Measurements from ENCODE around the gene DIPK1B. TPM values are rescaled to one million over a fixed set of nuclear protein-coding genes. Genes with fewer than 3 reads are reported as not detected.

Gene DIPK1B
- total RNA-seq, 2 donors from 2014 or later, result 45.1 to 45.7 TPM

- DNase-seq (ENCODE audit: low spot score), result no peak
- Histone ChIP-seq H3K4me3 (peak within 1 kb of the TSS; percentile 12 to 42), H3K4me1 (peaks cover 0 to 26% of the 10 kb centered on the region in 2 donors)
These were observed 30.4 kb downstream of the DIPK1B start, which contains the start of gene LCN10 for GRCh38 chr9:136742591-136743391. Gene LCN10 (minus strand): TSS chr9:136742940. CDS start chr9:136742903, 37 bp downstream.

GRCh38 chr9:136743639-136744211 lies 31.4 kb downstream of the DIPK1B start:
- Histone ChIP-seq H3K4me3 (peak overlapping the region; percentile 26 to 42), H3K27me3 (no peaks in the 10 kb centered on the region), H3K9me3 (no peaks in the 10 kb centered on the region), H3K4me1 (peaks cover 0 to 35% of the 10 kb centered on the region in 2 donors), H3K36me3 (no peaks in the 10 kb centered on the region), H3K27ac (no peak overlapping the region)
- TF ChIP-seq, protein P1, sequence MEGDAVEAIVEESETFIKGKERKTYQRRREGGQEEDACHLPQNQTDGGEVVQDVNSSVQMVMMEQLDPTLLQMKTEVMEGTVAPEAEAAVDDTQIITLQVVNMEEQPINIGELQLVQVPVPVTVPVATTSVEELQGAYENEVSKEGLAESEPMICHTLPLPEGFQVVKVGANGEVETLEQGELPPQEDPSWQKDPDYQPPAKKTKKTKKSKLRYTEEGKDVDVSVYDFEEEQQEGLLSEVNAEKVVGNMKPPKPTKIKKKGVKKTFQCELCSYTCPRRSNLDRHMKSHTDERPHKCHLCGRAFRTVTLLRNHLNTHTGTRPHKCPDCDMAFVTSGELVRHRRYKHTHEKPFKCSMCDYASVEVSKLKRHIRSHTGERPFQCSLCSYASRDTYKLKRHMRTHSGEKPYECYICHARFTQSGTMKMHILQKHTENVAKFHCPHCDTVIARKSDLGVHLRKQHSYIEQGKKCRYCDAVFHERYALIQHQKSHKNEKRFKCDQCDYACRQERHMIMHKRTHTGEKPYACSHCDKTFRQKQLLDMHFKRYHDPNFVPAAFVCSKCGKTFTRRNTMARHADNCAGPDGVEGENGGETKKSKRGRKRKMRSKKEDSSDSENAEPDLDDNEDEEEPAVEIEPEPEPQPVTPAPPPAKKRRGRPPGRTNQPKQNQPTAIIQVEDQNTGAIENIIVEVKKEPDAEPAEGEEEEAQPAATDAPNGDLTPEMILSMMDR (IDR thresholded peaks at IDR 0.05), result no peak
- no peak for DNase-seq (ENCODE audit: low spot score)

More at GRCh38 chr9:136742591-136743391, 30.4 kb downstream of the DIPK1B start, which contains the start of gene LCN10:
- Histone ChIP-seq H3K36me3 (no peaks in the 10 kb centered on the region), H3K27me3 (no peaks in the 10 kb centered on the region), H3K27ac (peak within 1 kb of the TSS in 1 of 2 donors; percentile 48), H3K9me3 (no peaks in the 10 kb centered on the region)
- TF ChIP-seq, protein P1 (IDR thresholded peaks at IDR 0.05), result peak in 1 of 2 donors; percentile 43

DNA sequence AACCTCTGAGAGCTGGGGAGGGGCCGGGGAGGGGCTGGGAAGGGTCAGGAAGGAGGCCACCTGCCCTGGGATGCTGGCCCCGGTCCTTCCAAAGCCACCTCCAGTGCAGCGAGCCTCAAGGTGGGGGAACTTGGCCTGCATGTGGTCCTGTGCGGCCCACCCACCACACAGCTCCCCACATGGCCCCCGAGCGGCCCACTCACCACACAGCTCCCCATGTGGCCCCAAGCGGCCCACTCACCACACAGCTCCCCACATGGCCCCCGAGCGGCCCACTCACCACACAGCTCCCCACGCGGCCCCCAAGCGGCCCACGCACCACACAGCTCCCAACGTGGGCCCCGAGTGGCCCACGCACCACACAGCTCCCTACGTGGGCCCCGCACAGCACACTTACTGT lies 32.4 kb downstream of the DIPK1B start:
- TF ChIP-seq, protein P1 (IDR thresholded peaks at IDR 0.05), result no peak
- Histone ChIP-seq H3K27me3 (no peaks in the 10 kb centered on the region), H3K27ac (peak overlapping the region in 1 of 2 donors; percentile 59), H3K4me3 (peak overlapping the region; percentile 26 to 42), H3K9me3 (no peaks in the 10 kb centered on the region), H3K4me1 (peaks cover 0 to 45% of the 10 kb centered on the region in 2 donors), H3K36me3 (no peaks in the 10 kb centered on the region)
- DNase-seq (ENCODE audit: low spot score), result no peak

- DNase-seq (ENCODE audit: low spot score), result no peak
- Histone ChIP-seq H3K27me3 (no peaks in the 10 kb centered on the region), H3K4me1 (peaks cover 0 to 44% of the 10 kb centered on the region in 2 donors), H3K9me3 (no peaks in the 10 kb centered on the region), H3K4me3 (peak overlapping the region; percentile 26 to 42), H3K36me3 (no peaks in the 10 kb centered on the region), H3K27ac (peak overlapping the region; percentile 43 to 59)
- TF ChIP-seq, protein P1 (IDR thresholded peaks at IDR 0.05), result no peak
These were observed 33.2 kb downstream of the DIPK1B start for GRCh38 chr9:136745389-136746154.

GRCh38 chr9:136746155-136746490 lies 33.8 kb downstream of the DIPK1B start:
- Histone ChIP-seq H3K4me1 (peaks cover 0 to 38% of the 10 kb centered on the region in 2 donors), H3K27me3 (no peaks in the 10 kb centered on the region), H3K27ac (no peak overlapping the region), H3K4me3 (peak overlapping the region in 1 of 2 donors; percentile 42), H3K9me3 (no peaks in the 10 kb centered on the region), H3K36me3 (no peaks in the 10 kb centered on the region)
- TF ChIP-seq, protein P1 (IDR thresholded peaks at IDR 0.05), result no peak
- no peak for DNase-seq (ENCODE audit: low spot score)

Data from right atrium auricular region (tissue), 2 donors.